KBM-7 (cell line): ENCODE results near the gene PDIA6.

ENCODE experiments used
- DNase-seq: peaks from one replicate; pipeline ENCODE4 v3.0.0-alpha.2; 2015
- in situ Hi-C: fragments of 300-500 bp; cut with MboI; formaldehyde crosslinking; loops from 2 replicates; pipeline ENCODE4 v1.14.3; 2020; ENCODE audit warnings: low sequenced_read_pairs, low pct_unique_long_range_greater_than_20kb, mixed read lengths

The PDIA6 gene

DNA sequence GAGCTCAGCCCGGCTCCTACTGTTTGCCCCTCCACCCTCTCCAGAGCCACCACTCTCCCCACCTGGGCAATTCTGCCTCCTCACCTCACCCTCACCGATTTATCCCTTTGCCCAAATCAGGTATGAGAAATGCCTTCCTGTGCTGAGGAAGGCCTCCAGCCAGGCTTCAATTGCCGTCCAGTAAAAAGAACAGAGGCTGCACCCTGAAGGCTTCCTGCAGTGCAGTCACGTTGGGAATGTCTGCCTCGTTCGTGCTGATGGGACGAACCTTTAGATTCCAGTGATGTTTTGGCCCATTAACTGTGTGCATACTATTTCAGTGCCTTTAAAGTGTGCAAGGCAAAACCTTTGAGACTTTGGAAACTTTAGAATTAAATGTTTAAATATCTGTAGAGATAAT is 57.0 kb downstream of the PDIA6 start:
- no peak for DNase-seq
- in situ Hi-C loops, result no loop called here

- DNase-seq, result no peak
- in situ Hi-C loops, result no loop called here
Measured at GRCh38 chr2:10753876-10754275, 58.7 kb downstream of the PDIA6 start.

DNA sequence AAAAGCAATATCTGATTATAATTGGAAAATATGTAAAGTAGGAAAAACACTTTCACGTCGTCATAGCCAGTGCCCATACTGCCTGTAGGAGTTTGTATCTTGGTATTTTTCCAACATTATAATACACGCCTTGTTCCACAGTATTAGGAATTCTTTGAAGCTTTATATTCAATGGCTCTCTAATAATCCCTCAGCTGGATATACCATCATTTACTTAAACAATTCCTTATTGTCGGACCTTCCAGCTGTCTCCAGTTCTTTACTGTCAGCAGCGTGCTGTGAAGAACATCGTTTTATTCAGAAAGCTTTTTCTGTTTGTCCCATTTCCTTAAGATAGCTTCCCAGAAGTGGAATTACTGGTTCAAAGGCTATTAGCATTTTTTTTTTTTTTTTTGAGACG is 59.4 kb downstream of the PDIA6 start:
- no peak for DNase-seq
- in situ Hi-C loops, result no loop called here

GRCh38 chr2:10752236-10752635 is 60.3 kb downstream of the PDIA6 start:
- in situ Hi-C loops, result no loop called here
- no peak for DNase-seq

- DNase-seq, result peak; percentile 79
- in situ Hi-C loops, result no loop called here
Measured at GRCh38 chr2:10750610-10751009, 62.0 kb downstream of the PDIA6 start.

GRCh38 chr2:10742666-10743065 is 69.9 kb downstream of the PDIA6 start:
- in situ Hi-C loops, result no loop called here
- DNase-seq, result no peak

- no peak for DNase-seq
- in situ Hi-C loops, result no loop called here
Measured at GRCh38 chr2:10741139-10741538, 71.4 kb downstream of the PDIA6 start.

GRCh38 chr2:10740226-10740625 is 72.4 kb downstream of the PDIA6 start:
- no peak for DNase-seq
- in situ Hi-C loops, result no loop called here

- in situ Hi-C loops, result no loop called here
- no peak for DNase-seq
Measured at GRCh38 chr2:10738192-10738591, 74.4 kb downstream of the PDIA6 start.

- no peak for DNase-seq
- in situ Hi-C loops, result no loop called here
Measured at GRCh38 chr2:10733980-10734379, 78.6 kb downstream of the PDIA6 start.

DNA sequence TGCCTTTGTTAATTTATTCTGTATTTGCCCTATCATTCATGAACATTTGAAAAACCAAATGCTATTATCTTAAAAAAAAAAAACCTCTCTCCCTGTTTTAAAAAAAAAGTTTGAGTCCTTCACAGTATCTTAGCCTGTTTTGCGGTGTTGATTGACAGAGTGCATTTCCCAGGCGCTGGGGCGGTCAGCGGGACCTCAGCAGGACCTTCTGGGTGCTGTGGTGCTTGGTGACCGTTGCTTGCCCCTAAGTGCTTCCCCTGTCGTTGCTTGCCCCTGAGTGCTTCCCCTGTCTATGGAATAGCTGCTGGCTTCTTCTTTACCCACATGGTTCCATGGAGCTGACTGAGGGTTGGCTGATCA is 79.0 kb downstream of the PDIA6 start:
- in situ Hi-C loops, result no loop called here

More for the DNA sequence above, 79.0 kb downstream of the PDIA6 start:
- no peak for DNase-seq
